ENCODE results near the gene BTBD6. TPM values are rescaled to one million over a fixed set of nuclear protein-coding genes. Genes with fewer than 3 reads are reported as not detected.
A peak's percentile ranks its signal among the peaks of the same experiment; 100 is the strongest.

The BTBD6 gene
- total and polyA plus RNA-seq, 3 experiments from 2014 or later, result 16.2 to 55.0 (median 54.1) TPM

DNA sequence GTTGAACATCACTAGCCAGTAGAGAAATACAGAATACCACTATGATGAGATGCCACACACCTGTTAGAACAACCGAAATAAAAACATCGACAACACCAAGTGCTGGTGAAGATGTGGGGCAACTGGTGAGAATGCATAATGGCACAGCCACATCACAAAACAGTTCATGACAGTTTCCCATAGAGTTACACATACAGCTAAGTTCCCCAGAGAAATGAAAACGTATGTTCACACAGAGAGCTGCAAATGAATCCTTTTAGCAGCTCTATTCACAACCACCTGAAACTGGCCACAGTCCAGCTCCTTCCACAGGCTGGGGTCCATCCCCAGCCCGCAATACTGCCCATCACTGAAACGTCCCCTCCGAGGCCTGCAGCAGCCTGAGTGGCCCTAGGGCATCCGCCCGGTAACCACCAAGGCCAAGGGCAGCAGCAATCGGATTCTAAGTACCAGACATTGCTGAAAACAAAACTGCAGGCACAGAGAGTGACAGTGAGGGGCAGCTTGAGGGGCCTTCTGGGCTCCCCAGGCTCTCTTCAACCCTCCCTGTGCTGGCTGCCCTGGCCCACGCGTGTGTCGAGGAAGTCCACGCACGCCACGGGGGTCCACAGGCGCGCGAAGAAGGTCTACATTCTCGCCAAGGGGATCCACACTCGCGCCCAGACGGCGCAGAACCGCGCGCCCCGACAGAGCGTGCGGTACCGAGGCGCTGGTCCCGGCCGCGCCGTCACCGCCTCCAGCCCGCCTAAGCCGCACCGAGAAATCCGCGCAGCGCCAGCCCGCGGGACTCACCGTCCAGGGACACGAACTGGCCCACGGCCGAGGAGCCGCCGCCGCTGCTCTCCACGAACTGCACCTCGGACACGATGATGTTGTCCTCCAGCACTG is 51.6 kb downstream of the BTBD6 start:
- Mint-ChIP-seq H3K4me3 (peak overlapping the region; percentile 85 to 92 (median 88)), H3K9me3 (peaks cover 0 to 2% (median 0%) of the 10 kb centered on the region in 5 donors), H3K27me3 (no peaks in the 10 kb centered on the region), H3K4me1 (peaks cover 26 to 37% (median 31%) of the 10 kb centered on the region in 3 donors), H3K27ac (peak overlapping the region; percentile 73 to 93 (median 89)), H3K36me3 (peaks cover 0 to 1% (median 0%) of the 10 kb centered on the region in 3 donors)
- CTCF ChIA-PET, result interaction anchor here (1.0 to 2.4 kb wide), 4 partner anchors 12 to 181 kb away, joined by 3 to 10 read pairs (median 7); partner anchors contain the start of genes BTBD6 and PACS2
- Histone ChIP-seq H3K9me3 (ENCODE audit: low read length) (no peaks in the 10 kb centered on the region), H3K4me3 (ENCODE audit: low read length) (peak overlapping the region; percentile 80), H3K36me3 (ENCODE audit: insufficient read depth, low read length) (no peaks in the 10 kb centered on the region), H3K27me3 (ENCODE audit: insufficient read depth, low read length, poor library complexity, severe bottlenecking) (no peaks in the 10 kb centered on the region), H3K27ac (ENCODE audit: low read depth, low read length) (peak overlapping the region; percentile 71), H3K4me1 (ENCODE audit: insufficient read depth, low read length) (peaks cover 19% of the 10 kb centered on the region)
- peak in 1 of 5 donors; percentile 26 for DNase-seq
- POLR2A ChIA-PET, result interaction anchor here (0.6 to 2.0 kb wide), 5 partner anchors 14 to 279 kb away, joined by 4 to 35 read pairs (median 4); partner anchors contain the start of genes BTBD6, CDCA4 and PACS2

Other genes starting within 250 kb of the BTBD6 start
- gene CDCA4, start 227.4 kb upstream of the BTBD6 start, total RNA-seq, result 10 to 100 TPM; 73.0 to 76.7 TPM
- 23.8 TPM for gene CDCA4, start 227.4 kb upstream of the BTBD6 start, polyA plus RNA-seq
- gene GPR132, start 183.1 kb upstream of the BTBD6 start, total RNA-seq, result 10 to 100 TPM; 51.3 to 52.0 TPM
- gene GPR132, start 183.1 kb upstream of the BTBD6 start, polyA plus RNA-seq, result 34.9 TPM
- 1 to 10 TPM in 1 of 2 experiments, under 1 TPM in 1; 0.37 to 1.2 TPM for gene JAG2, start 79.8 kb upstream of the BTBD6 start, total RNA-seq
- gene JAG2, start 79.8 kb upstream of the BTBD6 start, polyA plus RNA-seq, result 0.15 TPM
- 1 to 10 TPM; 6.7 to 6.9 TPM for gene NUDT14, start 67.2 kb upstream of the BTBD6 start, total RNA-seq
- 12.4 TPM for gene NUDT14, start 67.2 kb upstream of the BTBD6 start, polyA plus RNA-seq
- gene BRF1, start 52.5 kb downstream of the BTBD6 start, total RNA-seq, result 10 to 100 TPM; 29.4 to 31.7 TPM
- 13.0 TPM for gene BRF1, start 52.5 kb downstream of the BTBD6 start, polyA plus RNA-seq
- 10 to 100 TPM; 31.0 to 32.9 TPM for gene PACS2, start 66.2 kb downstream of the BTBD6 start, total RNA-seq
- gene PACS2, start 66.2 kb downstream of the BTBD6 start, polyA plus RNA-seq, result 6.5 TPM
- 1 to 10 TPM; 1.4 to 2.9 TPM for gene TEX22, start 150.0 kb downstream of the BTBD6 start, total RNA-seq
- 0.08 TPM for gene TEX22, start 150.0 kb downstream of the BTBD6 start, polyA plus RNA-seq
- gene MTA1, start 171.3 kb downstream of the BTBD6 start, total RNA-seq, result 100 to 1,000 TPM; 124 to 129 TPM
- gene MTA1, start 171.3 kb downstream of the BTBD6 start, polyA plus RNA-seq, result 6.1 TPM
- 1 to 10 TPM; 2.7 to 4.5 TPM for gene CRIP2, start 226.3 kb downstream of the BTBD6 start, total RNA-seq
- 31.5 TPM for gene CRIP2, start 226.3 kb downstream of the BTBD6 start, polyA plus RNA-seq
- 100 to 1,000 TPM; 463 to 468 TPM for gene CRIP1, start 238.4 kb downstream of the BTBD6 start, total RNA-seq
- gene CRIP1, start 238.4 kb downstream of the BTBD6 start, polyA plus RNA-seq, result 1,031 TPM
- gene TEDC1, start 242.7 kb downstream of the BTBD6 start, total RNA-seq, result 10 to 100 TPM; 52.1 to 56.5 TPM
- 14.7 TPM for gene TEDC1, start 242.7 kb downstream of the BTBD6 start, polyA plus RNA-seq